Lower leg skin (tissue), 3 donors: ENCODE data around the gene ARRDC5.

Source experiments
- CTCF ChIP-seq, 3 donors: fragments of 450-650 bp; IDR thresholded peaks; one replicate each; pipeline ENCODE4 v1.5.1; 2016; ENCODE audit warnings: antibody characterized with exemption in 3 of 3, mild to moderate bottlenecking in 3 of 3, moderate library complexity in 2 of 3
- POLR2A ChIP-seq, 2 donors: fragments of 450-650 bp; IDR thresholded peaks; one replicate each; pipeline ENCODE4 v1.6.1; 2016 to 2017; ENCODE audit warnings: antibody characterized with exemption in 2 of 2, mild to moderate bottlenecking in 1 of 2, moderate library complexity in 1 of 2

GRCh38 chr19:4861147-4861546, 41.5 kb downstream of the ARRDC5 start:
- TF ChIP-seq POLR2A (IDR thresholded peaks at IDR 0.05) (no peak), CTCF (IDR thresholded peaks at IDR 0.05) (no peak)
